ENCODE data around the gene KRTAP27-1.

The KRTAP27-1 gene, protein sequence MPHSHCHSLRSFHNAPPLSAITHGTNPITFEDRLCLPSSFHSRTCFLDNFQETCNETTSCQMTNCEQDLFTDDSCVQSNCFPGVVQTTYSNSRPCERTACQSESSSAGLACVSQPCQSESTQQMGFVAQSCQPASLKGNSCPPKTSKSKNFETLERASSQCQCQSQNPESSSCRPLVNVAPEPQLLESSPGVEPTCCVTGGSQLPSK

DNA sequence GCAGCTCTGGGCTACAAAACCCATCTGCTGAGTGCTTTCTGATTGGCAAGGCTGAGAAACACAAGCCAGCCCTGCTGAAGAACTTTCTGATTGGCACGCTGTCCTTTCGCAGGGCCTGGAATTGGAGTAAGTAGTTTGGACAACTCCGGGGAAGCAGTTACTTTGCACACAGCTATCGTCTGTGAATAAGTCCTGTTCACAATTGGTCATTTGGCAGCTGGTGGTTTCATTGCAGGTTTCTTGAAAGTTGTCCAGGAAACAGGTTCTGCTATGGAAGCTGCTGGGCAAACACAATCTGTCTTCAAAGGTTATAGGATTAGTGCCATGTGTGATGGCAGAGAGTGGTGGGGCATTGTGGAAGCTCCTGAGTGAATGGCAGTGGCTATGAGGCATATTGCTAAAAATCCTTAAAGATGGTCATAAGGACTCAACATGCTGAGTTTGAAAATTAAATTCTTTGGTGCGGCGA lies at the start of gene KRTAP27-1:
Gene KRTAP27-1 (minus strand): TSS at position 419 of the 469 bp plus-strand sequence. CDS start 26 bp downstream, at position 393.
- no peak for DNase-seq

DNA sequence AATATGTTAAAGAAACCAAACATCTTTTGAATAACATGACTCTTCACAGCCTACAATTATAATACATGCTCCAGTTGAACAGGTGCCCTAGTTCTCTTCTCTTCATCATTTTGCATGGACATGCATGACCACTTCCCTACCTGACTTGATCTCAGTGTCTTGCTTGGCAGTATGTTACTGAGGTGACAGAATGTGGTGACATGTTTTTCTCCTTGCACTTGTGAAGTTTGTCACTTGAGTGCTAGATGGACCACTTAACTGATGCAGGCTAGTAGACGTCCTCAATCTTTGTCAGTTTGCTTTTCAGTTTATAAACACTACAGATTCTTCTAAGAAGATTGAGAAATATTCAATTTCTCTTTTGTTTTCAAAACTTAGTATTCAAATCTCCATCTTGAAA lies 44.7 kb upstream of the KRTAP27-1 start:
- no peak for DNase-seq

DNA sequence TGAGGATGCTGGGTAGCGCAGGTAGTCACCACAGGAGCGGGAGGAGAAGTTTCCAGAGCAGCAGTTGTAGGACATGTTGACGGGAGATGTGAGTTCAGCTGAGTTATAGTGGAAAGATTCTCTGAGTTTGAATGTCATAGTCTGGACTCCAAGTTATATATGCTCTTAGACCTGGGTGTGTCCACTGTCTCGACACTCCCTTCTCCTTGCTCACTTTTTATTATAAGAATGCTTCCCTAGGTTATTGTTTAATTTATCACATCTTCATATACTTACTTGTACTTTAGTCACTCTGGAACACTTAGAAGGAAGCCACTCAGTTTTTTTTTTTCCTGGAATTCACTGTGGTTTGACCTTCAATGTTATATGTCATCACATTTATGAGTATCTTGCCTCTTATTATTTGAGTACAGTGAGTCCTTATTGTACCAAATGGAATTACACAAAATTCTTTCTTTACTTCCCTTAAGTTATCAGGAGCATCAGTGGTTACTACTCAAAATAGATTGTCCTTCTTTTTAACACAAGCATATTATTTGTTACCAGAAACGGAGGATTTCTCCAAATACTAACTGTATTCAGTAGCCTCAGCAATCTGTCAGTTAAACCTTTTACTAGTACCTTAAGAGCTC lies 34.8 kb upstream of the KRTAP27-1 start, which contains the start of gene KRTAP13-2:
Gene KRTAP13-2 (minus strand): TSS at position 133 of the 632 bp plus-strand sequence. CDS start 58 bp downstream, at position 75.
- DNase-seq: no peak

DNA sequence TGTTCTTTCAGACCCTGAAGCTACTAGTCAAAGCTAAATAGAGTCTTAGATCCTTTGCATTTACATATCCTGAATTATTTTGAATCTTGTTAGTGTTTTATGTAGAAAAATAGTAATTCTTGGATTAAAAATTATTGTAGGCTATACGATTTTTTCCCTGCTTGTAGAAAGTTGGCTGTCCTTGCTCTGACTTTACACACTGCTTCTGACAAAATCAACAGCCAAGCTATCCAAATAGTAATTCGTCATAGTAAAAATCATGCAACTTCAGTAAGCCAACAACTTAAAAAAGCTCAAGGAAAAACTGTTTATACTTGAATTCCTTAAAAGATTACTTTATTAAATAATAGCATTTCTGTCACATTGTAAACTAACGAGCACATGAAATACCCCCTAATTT lies 18.4 kb upstream of the KRTAP27-1 start:
- DNase-seq: no peak

DNA sequence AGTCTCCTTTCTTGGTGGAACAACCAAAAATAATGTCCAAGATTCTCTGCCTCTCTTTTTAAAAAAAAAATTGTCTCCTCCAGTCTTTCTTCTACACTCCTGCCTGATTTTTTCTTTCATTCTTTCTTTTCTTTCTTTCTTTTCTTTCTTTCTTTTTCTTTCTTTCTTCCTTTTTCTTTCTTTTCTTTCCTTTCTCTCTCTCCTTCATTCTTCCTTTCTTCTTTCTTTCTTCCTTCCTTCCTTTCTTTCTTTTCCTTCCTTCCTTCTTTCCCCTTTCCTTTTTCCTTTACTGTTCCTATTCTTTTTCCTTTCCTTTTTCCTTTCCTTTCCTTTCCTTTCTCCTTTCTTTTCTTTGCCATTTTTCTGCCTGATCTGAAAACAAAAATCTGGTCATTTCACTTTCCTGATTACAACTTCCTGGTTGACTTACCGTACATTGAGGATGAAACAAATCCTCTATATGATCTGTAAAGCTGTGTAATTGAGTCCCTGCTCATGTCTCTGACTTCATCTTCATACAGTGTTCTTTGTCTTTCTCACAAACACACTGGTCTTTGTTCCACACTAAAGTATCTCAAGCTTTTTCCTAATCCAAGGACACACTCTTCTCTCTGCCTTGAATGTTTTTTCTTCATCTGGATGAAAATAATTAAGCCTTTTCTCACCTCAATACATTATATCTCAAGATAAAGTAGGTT lies 17.0 kb upstream of the KRTAP27-1 start:
- DNase-seq: no peak

DNA sequence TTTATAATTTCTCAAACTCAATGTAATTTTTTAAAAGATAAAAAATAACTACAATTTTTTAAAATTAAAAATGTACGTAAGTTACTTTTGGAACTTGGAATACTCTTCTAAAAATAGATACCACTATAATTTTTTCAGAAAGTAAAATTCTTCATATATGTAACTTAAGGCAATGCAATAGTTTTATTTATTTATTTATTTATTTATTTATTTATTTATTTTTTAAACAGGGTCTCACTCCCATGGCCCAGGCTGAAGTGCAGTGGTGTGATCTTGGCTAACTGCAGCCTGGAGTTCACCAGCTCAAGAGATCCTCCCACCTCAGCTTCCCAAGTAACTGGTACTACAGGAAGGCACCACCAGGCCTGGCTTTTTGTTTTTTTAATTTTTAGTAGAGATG lies 14.0 kb upstream of the KRTAP27-1 start:
- DNase-seq: no peak

DNA sequence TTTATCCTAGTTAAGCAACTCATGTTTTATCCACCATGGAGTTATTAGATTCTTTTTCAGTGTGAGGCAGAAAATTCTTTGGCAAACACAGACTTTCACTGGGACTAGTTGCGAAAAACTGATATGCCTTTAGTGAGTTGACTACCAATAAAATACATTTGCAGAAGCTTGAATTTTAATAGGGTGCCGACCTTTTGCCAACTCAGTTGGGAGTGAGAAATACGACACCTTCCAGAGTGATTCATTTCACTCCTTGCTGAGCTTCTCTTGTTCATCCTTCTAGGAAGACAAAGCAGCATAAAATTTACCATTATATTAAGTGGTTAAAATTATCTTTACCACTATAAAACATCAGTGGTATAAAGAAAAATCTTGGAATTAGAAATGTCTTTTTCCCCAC lies 12.1 kb upstream of the KRTAP27-1 start:
- DNase-seq: no peak

DNA sequence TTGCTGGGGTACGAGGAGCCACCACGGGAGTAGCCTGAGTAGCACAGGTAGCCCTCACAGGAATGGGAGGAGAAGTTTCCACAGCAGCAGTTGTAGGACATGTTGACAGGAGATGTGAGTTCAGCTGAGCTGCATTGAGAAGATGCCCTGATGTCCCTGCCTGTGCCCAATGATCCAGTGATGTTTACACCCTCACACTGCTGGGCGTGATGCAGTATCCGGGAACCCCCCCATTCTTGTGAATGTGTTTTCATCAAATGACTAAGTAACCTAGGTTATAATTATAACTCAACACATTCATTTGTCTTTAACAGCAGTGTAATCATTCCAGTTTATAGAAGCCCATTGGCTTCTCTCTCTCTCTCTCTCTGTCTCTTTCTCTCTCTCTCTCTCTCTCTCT lies 11.0 kb upstream of the KRTAP27-1 start, which contains the start of gene KRTAP23-1:
Gene KRTAP23-1 (minus strand): TSS at position 101 of the 400 bp plus-strand sequence. CDS start 0 bp downstream, at position 101.
- DNase-seq: no peak

DNA sequence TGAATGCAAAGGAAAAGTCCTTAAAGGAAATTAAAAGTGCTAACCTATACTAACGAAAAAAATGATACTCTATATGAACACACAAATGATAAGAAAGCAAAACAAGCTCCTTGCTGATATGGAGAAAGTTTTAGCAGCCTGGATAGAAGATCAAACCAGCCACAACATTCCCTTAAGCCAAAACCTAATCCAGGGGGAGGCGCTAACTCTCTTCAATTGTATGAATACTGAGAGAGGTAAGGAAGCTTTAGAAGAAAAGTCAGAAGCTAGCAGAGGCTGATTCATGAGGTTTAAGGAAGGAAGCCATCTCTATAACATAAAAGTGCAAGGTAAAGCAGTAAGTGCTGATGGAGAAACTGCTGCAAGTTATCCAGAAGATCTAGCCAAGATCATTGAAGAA lies 7.5 kb upstream of the KRTAP27-1 start:
- no peak for DNase-seq

DNA sequence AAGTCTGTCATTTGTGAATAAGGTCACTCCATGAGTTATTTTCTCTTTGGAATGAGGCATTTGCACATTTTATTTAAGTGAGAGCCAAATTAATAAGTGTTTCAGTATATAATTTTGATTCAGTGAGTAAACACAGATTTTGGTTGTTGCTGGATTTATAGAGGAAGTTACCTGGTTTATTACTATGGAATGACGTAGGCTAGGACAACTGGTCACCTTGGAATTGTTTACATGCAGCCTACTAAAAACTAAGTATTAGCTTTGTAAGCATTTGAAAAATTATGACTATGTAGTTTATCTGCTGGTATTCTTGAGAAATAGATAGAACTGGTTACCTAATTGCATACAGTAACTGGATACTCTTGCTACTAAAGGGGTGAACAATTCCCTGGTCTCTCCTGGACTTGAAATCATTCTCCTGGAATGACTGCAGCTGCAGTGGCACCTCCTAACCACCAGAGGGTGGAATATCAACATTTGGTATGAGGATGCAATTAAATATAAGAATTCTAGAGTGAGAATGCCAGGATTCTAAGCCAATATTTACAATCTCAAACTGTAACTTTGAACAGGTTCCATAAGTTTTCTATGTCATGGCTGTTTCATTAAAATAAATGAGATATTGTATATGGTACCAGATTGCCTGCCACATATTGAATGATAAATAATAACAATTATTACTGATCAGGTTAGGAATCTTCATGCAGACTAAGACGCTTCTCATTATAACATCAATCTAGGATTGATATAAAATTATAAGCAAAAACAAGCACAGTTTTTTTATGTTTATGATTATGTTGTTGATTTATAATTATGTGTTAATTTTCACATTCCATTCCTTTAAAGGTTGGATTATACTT lies 3.5 kb upstream of the KRTAP27-1 start:
- peak; percentile 47 for DNase-seq

DNA sequence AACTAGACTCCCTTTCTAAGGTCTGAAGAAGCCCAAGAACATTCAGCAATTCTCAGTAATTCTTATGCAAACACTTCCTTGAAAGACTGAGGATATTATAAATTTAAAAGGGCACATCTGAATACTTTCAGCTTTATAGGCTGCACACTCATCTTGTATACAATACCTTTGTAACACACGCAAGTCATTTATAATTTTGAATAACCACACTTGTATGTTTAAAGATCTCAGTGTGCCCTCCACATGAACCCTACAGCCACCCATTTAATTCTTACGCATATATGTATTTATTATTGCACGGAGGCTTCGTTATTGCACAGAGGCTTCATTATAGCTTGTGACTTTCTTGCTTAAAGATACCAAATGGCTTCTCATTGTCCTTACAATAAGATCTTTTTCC lies 1.2 kb upstream of the KRTAP27-1 start:
- no peak for DNase-seq

DNA sequence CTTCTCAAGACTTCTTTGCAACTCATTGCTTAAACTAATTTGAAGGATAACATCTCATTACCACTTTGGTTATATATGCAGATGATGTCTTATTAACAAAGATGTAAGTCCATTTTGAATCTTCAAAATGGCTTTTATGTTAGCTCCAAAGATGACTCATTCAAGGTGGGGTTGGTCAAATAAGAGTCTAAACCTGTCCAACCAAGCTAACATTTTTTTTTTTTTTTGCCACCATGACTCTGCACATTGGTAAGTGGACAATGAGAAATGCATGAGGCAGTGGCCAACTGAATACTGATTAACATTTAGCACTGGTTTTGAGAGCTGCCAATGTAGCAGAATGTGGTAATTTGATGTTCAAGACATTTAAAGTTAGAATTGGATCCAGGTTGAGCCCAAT lies 278 bp upstream of the KRTAP27-1 start:
- DNase-seq: no peak

DNA sequence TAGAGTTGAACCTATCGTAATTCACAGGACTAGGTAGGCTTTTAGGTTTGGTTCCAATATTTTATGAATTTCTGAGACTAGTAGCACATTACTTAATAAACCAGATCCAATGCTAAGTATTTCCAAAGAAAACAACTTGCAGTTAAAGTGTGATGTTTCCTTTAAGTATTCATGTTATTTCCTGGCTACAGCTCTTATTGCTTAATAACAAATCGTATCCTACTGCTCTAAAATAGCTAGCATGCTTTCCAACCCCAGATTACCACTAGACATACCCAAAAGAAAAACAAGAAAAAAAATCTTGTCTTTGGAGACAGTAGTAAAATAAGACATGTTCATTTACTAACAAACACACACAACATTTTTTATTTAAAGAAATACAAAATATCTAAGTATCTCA lies 898 bp downstream of the KRTAP27-1 start:
- no peak for DNase-seq

DNA sequence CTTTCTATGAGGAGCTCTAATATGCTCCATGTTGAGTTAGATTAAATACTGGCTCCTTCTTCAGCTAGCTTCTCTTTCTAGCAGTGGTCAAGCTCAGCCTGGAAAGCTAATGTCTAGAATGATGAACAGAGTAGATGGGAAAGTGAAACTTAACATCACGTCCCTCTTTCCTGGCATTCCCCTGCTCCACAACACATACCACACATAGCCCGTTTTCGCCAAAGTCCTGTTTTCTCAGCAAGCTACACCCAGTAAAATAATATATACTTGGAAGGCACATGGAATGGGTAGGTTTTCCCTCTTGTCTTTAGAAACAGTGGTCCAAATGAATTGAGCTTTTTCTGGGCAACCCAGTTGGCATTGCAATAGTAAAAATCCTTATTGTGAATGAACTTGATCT lies 3.8 kb downstream of the KRTAP27-1 start:
- DNase-seq: no peak

DNA sequence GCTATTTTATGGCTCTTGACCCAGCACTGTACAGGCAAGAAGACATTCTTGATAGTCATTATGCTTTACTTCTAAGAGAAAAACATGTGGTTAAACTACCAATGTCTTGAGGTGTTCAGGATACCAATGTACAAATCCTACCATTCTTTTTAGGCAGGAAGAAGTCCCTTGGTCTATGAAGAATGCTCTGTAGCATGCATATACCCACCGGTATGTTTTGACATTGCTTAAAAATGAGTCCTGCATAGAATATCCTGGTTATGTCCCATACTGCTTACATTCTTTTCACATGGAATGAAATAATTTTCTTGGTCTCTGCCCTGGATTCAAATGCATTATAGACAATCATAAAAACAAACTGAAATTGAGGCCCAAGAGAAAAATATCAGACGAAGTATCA lies 4.8 kb downstream of the KRTAP27-1 start:
- DNase-seq: no peak

DNA sequence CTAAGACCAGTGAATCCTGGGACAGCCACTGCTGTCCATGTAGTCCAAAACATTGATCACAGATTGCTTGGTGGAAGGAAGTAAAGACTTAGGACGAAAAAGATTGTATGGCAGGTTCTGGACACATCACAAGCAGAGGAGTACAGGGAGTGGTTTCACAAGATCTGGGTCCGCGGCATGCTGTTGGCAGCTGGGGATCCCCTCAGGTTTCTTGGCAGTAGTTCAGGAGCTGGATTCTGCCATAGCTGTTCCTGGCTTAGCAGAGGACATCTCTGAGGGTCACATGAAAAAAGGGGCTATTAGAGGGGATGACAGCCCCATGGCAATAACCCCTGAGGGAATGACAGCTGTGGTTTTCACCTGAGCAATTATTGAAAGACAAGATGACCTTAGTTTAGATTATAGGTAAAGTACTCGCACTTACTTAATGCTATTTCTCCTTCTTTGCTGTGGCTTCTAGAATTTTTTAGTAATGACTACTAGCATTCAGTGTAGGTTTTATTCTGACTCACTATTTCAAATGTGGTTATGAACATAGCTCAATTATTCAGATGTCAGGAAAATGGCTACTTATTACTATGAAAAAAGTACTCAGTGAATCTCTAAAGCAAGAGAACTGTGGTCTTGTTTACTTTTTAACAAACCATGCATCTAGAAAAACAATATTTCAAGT lies 8.2 kb downstream of the KRTAP27-1 start:
- no peak for DNase-seq

DNA sequence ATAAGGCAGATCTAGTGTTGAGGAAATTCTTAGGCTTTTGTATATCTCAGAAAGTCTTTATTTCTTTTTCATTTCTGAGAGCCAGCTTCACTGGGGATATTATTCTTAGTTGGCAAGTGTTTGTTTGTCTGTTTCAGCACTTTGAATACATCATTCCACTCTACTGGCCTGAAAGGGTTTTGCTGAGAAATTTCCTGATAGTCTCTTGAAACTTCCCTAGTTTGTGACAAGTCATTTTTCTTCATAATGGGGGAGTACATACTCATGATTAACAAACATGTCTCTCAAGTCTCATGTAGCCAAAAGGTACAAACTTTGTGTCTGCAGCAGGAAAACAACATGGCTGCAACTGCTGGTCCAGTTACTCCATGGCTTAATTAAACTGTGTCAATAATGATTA lies 11.1 kb downstream of the KRTAP27-1 start:
- no peak for DNase-seq

DNA sequence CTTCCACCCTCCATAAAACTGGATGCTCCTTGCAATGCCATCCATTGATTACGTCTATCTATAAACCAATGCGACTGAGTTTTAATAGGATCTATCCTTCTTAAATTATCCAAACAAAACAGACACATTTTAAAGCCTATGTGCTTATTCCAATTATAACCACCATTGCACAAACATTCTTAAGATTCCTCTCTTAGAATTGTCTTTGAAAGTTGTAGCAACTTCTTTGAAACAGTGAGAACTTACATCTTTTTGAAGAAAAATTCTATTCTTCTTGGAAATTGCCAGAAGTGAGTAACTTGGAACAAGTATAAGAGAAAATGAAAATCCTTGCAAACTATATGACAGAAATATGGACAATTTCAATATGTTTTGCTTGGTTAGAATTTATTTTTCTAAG lies 17.3 kb downstream of the KRTAP27-1 start, which contains the start of gene KRTAP26-1:
Gene KRTAP26-1 (minus strand): TSS at position 101 of the 400 bp plus-strand sequence. CDS start 280 bp downstream, outside the sequence.
- DNase-seq: no peak

DNA sequence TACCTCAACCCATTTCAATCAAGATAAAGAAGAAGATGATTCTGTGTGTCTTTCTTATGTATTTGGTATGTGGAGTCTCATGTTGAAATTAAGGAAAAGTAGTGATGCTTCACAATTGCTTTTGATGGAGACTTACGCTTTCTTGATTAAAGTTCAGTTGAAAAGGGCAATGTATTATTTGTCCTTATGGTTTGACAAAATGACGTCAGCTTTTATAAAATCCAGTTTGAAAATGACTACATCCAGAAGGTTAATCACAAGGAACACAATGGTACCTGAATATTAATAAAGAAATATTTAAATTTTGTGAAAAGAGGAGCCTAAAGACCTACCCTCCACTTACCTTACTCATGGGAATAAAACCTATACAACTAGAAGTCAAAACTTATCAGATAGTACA lies 21.8 kb downstream of the KRTAP27-1 start:
- DNase-seq: no peak

DNA sequence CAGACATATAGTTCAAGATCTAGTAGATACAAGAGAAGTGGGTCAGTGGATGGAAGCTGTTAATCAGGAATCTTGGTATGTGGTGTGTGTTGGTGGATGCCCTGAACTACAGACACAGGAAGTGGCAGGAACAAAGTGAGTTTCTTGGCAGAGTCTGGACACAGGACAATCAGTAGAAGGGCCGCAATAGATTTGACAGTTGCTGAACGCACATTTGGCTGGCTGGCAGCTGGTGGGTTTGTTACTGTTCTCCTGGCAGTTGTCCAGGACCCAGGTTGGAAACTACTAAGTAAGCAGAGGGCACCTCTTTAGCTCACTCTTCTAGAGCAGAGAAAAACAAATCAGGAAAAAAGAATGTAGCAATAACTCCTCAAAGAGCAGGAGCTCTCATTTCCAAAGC lies 30.6 kb downstream of the KRTAP27-1 start:
- DNase-seq: no peak

DNA sequence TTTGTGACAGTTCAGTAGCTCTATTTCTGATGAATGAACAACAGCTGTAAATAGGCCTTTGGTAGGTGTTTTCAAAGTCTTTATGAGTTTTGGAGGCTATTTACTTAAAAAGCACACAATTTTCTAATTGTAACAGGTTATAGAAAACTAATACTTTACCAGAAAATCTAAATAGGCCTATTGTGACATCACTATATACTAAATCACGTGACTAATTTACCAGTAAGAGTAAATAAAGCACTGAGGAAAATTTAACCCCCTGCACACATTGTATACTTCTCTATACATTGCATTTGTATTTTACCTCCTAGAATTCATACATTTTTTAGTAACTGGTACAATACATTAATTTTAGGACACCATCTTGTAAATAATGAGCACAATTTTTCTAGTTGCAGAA lies 32.4 kb downstream of the KRTAP27-1 start:
- no peak for DNase-seq

DNA sequence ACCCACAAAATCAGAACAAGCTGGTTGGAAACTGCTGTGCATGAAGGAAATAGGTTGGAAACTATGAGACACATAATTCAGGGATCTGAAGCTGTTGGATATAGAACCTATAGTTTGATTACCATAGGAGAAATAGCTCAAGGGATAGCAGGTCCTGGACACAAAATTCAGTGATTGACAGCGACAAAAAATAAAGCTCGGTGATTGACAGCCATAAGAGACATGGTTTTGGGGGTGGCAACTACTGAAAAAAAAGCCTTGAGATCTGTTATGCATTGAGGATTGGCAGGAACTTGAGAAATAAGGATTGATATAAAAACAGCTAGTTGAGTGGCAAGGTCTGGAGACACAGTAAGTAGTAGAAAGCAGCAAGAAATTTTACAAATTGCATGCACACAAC lies 48.3 kb downstream of the KRTAP27-1 start, which contains the start of gene KRTAP25-1:
Gene KRTAP25-1 (minus strand): TSS at position 300 of the 400 bp plus-strand sequence. CDS start 24 bp downstream, at position 276.
- DNase-seq: no peak
